WTC11 (cell line): ENCODE results near the gene KCNJ13. TPM values are rescaled to one million over a fixed set of nuclear protein-coding genes. Genes with fewer than 3 reads are reported as not detected.

Experiments
- ATAC-seq: fragments of 200-7000 bp; cut with Tn5 transposase; 2 replicates; pipeline ENCODE4 v1.10.0; 2021; ENCODE audit warnings: mild to moderate bottlenecking, moderate library complexity
- CTCF ChIA-PET: fragments of 300-600 bp; sonication (Branson Sonifier 250); formaldehyde crosslinking; loops from one replicate; lab custom pipeline; 2021; ENCODE audit warnings: antibody characterized with exemption; lab: Charles Lee
- POLR2A ChIA-PET: fragments of 350-600 bp; sonication (Branson Sonifier 250); formaldehyde crosslinking; loops from one replicate; lab custom pipeline; 2021; ENCODE audit warnings: antibody characterized with exemption; lab: Charles Lee
- DNase-seq: peaks from one replicate; pipeline ENCODE4 v3.0.0; 2021; ENCODE audit warnings: low spot score
- H3K27ac Mint-ChIP-seq: 2 replicates; pipeline ENCODE4 v1.8.0; 2021; ENCODE audit warnings: mixed read lengths
- H3K27me3 Mint-ChIP-seq: 2 replicates; pipeline ENCODE4 v1.8.0; 2021; ENCODE audit warnings: low read depth, mild to moderate bottlenecking, moderate library complexity, mixed read lengths
- H3K36me3 Mint-ChIP-seq: 2 replicates; pipeline ENCODE4 v1.8.0; 2021; ENCODE audit warnings: mixed read lengths
- H3K4me1 Mint-ChIP-seq: 2 replicates; pipeline ENCODE4 v1.8.0; 2022; ENCODE audit warnings: mixed read lengths
- H3K4me3 Mint-ChIP-seq: 2 replicates; pipeline ENCODE4 v1.8.0; 2021; ENCODE audit warnings: mild to moderate bottlenecking, moderate library complexity, mixed read lengths
- H3K9me3 Mint-ChIP-seq: 2 replicates; pipeline ENCODE4 v1.8.0; 2021; ENCODE audit warnings: mixed read lengths
- AR ChIP-seq: fragments of 250-450 bp; sonication (Bioruptor Pico); IDR thresholded peaks from 2 replicates; pipeline ENCODE4 v1.9.0; 2021; ENCODE audit warnings: mild to moderate bottlenecking
- CREM ChIP-seq: sonication (generic); formaldehyde crosslinking; IDR thresholded peaks from 2 replicates; pipeline ENCODE4 v1.8.1; 2022; ENCODE audit warnings: mild to moderate bottlenecking, missing genetic modification reagents, moderate library complexity
- E2F1 ChIP-seq: sonication (generic); formaldehyde crosslinking; IDR thresholded peaks from 2 replicates; pipeline ENCODE4 v1.8.0; 2022; ENCODE audit warnings: mild to moderate bottlenecking, missing genetic modification reagents
- EMX1 ChIP-seq: fragments of 250-450 bp; sonication (Bioruptor Pico); IDR thresholded peaks from 2 replicates; pipeline ENCODE4 v1.8.0; 2021; ENCODE audit warnings: mild to moderate bottlenecking
- FOXP1 ChIP-seq: sonication (generic); formaldehyde crosslinking; IDR thresholded peaks from 2 replicates; pipeline ENCODE4 v1.8.0; 2022; ENCODE audit warnings: missing genetic modification reagents, mild to moderate bottlenecking, moderate library complexity, borderline replicate concordance
- HMGXB4 ChIP-seq: sonication (generic); formaldehyde crosslinking; IDR thresholded peaks from 2 replicates; pipeline ENCODE4 v1.8.1; 2023; ENCODE audit warnings: mild to moderate bottlenecking, moderate library complexity, missing genetic modification reagents
- IRF2 ChIP-seq: sonication (generic); formaldehyde crosslinking; IDR thresholded peaks from 2 replicates; pipeline ENCODE4 v1.8.0; 2022; ENCODE audit warnings: low read depth, missing genetic modification reagents, borderline replicate concordance
- JAZF1 ChIP-seq: fragments of 250-450 bp; sonication (Bioruptor Pico); IDR thresholded peaks from 2 replicates; pipeline ENCODE4 v1.9.0; 2021; ENCODE audit warnings: moderate library complexity, mild to moderate bottlenecking, inconsistent platforms
- JUN ChIP-seq: sonication (generic); formaldehyde crosslinking; IDR thresholded peaks from 2 replicates; pipeline ENCODE4 v1.8.0; 2023; ENCODE audit warnings: mild to moderate bottlenecking, missing genetic modification reagents
- MYBL2 ChIP-seq: sonication (generic); formaldehyde crosslinking; IDR thresholded peaks from 2 replicates; pipeline ENCODE4 v1.8.1; 2023; ENCODE audit warnings: mild to moderate bottlenecking, moderate library complexity, missing genetic modification reagents
- NFYB ChIP-seq: sonication (generic); formaldehyde crosslinking; conservative IDR thresholded peaks from 2 replicates; pipeline ENCODE4 v1.8.0; 2022; ENCODE audit warnings: low read depth, missing genetic modification reagents
- RORB ChIP-seq: fragments of 250-450 bp; sonication (Bioruptor Pico); IDR thresholded peaks from 2 replicates; pipeline ENCODE4 v1.9.0; 2021; ENCODE audit warnings: mild to moderate bottlenecking
- SMAD4 ChIP-seq: sonication (generic); formaldehyde crosslinking; IDR thresholded peaks from 2 replicates; pipeline ENCODE4 v1.8.0; 2022; ENCODE audit warnings: mild to moderate bottlenecking, missing genetic modification reagents
- TCF7 ChIP-seq: sonication (generic); formaldehyde crosslinking; IDR thresholded peaks from 2 replicates; pipeline ENCODE4 v1.8.0; 2022; ENCODE audit warnings: mild to moderate bottlenecking, low read depth, missing genetic modification reagents, moderate library complexity
- USF1 ChIP-seq: sonication (generic); formaldehyde crosslinking; IDR thresholded peaks from 2 replicates; pipeline ENCODE4 v1.8.0; 2022; ENCODE audit warnings: mild to moderate bottlenecking, missing genetic modification reagents
- ZNF121 ChIP-seq: sonication (generic); formaldehyde crosslinking; IDR thresholded peaks from 2 replicates; pipeline ENCODE4 v1.8.0; 2023; ENCODE audit warnings: missing genetic modification reagents
- ZNF281 ChIP-seq: sonication (generic); formaldehyde crosslinking; IDR thresholded peaks from 2 replicates; pipeline ENCODE4 v1.8.0; 2023; ENCODE audit warnings: mild to moderate bottlenecking, missing genetic modification reagents
- ZNF532 ChIP-seq: fragments of 250-450 bp; sonication (Bioruptor Pico); IDR thresholded peaks from 2 replicates; pipeline ENCODE4 v1.9.0; 2021; ENCODE audit warnings: mild to moderate bottlenecking, borderline replicate concordance
- total RNA-seq: library from RNA; stranded (reverse); gene quantifications from 3 replicates; pipeline ENCODE4 v1.2.3, GENCODE V29; 2021

The KCNJ13 gene
- total RNA-seq, 1 experiment from 2014 or later = not detected

GRCh38 chr2:232815569-232815968 lies 39.2 kb upstream of the KCNJ13 start:
- TF ChIP-seq ZNF121 (CRISPR knock-in tag) (no peak), HMGXB4 (no peak), MYBL2 (CRISPR knock-in tag) (no peak), EMX1 (no peak), JUN (CRISPR knock-in tag) (no peak), RORB (no peak), ZNF532 (CRISPR knock-in tag) (no peak), FOXP1 (no peak), CREM (no peak), TCF7 (CRISPR knock-in tag) (no peak), JAZF1 (no peak), AR (CRISPR knock-in tag) (no peak), NFYB (CRISPR knock-in tag) (no peak), IRF2 (CRISPR knock-in tag) (no peak), E2F1 (no peak), SMAD4 (CRISPR knock-in tag) (no peak), ZNF281 (no peak), USF1 (CRISPR knock-in tag) (no peak)
- Mint-ChIP-seq H3K4me1 (peaks cover 22% of the 10 kb centered on the region), H3K9me3 (no peaks in the 10 kb centered on the region), H3K27ac (no peak overlapping the region), H3K4me3 (no peak overlapping the region), H3K36me3 (peaks cover 64% of the 10 kb centered on the region), H3K27me3 (no peaks in the 10 kb centered on the region)
- no peak for ATAC-seq
- no peak for DNase-seq
- POLR2A ChIA-PET = no interaction called here
- CTCF ChIA-PET = interaction anchor here (1.1 kb wide), 1 partner anchor 210 kb away, joined by 3 read pairs; no protein-coding TSS in a partner anchor
